GM12872 (cell line): Measurements from ENCODE around the gene TRPM3.

Experiments used
- TF ChIP-seq, protein P1 (sequence below): IDR thresholded peaks from 3 replicates; pipeline ENCODE4 v1.5.1; 2011; ENCODE audit warnings: low read depth, mild to moderate bottlenecking, low read length, moderate library complexity; ENCODE audit not compliant: insufficient read depth

TRPM3 gene

DNA sequence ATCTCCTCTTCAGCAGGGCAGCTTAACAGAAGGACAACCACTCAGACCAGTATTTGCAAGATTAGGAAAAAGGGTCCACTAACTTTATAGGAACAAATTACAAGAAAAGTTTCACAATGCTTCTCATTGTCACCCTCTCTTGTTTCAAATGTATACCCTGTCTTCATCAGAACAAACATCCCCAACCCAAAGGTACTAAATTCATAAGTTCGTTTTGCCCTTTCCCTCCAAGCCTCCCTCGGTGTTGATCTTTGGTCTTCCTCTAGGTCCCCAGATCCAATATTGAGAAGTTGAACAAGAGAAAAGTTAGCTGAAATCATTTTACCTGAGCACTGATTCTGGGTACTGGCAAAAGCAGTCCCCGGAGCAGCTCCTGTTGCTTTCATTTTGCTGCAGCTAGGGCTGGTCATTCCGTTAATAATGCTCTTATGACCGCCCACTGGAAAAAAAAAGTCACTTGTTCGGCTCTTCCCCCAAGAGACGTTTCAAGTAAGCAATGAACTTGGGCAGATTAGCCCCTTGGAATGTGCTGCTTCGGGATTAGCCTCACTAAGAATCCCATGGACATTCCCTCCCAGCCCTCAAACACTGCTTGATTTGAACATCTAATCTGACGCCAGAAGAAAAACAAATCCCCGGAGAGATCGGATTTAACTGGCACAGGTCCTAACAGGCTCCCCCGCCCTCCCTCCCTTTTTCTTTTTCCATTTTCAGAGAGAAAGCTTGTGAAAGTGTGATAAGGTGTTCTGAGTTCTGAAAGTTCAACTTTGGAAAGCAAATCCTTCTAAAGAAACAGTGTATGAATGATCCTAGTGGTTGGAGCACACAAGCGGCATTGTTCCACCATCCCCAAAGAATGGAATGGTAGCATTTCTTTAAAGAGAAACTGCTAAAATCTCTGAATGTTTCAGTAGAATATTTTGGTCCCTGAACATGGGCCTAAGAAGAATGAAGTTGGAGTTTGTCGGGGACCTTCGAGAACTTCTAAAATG is 252.5 kb downstream of the TRPM3 start:
- TF ChIP-seq, protein P1, sequence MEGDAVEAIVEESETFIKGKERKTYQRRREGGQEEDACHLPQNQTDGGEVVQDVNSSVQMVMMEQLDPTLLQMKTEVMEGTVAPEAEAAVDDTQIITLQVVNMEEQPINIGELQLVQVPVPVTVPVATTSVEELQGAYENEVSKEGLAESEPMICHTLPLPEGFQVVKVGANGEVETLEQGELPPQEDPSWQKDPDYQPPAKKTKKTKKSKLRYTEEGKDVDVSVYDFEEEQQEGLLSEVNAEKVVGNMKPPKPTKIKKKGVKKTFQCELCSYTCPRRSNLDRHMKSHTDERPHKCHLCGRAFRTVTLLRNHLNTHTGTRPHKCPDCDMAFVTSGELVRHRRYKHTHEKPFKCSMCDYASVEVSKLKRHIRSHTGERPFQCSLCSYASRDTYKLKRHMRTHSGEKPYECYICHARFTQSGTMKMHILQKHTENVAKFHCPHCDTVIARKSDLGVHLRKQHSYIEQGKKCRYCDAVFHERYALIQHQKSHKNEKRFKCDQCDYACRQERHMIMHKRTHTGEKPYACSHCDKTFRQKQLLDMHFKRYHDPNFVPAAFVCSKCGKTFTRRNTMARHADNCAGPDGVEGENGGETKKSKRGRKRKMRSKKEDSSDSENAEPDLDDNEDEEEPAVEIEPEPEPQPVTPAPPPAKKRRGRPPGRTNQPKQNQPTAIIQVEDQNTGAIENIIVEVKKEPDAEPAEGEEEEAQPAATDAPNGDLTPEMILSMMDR: no peak

DNA sequence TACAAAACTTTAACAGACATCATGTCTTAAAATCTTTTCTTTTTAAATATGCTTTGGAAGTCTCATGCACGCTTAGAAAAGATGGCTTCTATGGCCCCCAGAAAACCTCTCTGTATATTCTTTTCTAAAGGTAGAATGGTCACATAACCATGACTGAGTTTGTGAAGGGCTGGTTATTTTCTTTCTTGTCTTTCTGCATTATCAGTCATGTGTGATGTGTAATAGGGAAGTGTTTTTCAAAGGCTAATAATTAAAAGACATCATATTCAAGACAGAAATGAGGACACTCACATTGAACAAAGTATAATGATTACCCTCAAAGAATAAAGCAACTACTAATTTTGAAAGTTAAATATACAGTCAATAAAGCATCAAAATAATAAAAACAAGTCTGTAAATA is 253.4 kb downstream of the TRPM3 start:
- TF ChIP-seq, protein P1: no peak

DNA sequence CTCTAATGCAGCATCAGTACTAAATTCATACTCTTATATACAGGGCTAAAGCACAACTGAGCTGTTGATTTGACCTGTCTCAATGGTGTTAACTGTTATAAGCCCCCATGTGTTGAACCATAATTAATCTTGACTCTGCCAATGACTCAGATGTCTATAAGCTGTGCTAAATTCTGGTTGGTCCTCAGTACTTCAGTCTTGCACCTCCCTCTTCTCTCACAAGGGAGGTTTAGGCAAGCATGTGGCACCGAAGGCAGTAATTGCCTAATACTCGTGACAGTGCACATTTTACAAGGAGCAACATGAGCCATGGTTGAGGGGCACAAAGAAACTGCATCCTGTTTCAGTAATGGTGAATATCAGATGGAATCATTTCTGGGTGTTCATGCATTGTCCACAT is 255.9 kb downstream of the TRPM3 start:
- TF ChIP-seq, protein P1: no peak

DNA sequence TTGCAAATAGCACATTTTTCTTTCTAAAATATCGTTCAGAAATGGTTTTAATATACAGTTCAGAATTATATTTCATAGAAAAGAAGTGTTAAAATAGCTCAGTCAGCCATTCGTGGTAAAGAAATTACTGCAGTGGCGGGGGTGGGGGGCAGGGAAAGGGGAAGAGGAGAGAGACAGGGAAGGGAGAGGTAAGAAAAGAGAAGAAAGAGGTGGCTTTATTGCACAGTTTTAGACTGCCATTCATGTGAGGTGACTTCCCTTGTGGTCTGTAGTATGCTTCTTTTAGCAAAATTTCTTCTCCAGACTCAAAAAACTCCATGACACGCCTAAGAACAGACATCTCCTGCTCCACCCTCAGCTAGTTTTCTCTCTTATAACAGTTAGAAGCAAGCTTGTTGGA is 259.6 kb downstream of the TRPM3 start:
- TF ChIP-seq, protein P1: no peak

DNA sequence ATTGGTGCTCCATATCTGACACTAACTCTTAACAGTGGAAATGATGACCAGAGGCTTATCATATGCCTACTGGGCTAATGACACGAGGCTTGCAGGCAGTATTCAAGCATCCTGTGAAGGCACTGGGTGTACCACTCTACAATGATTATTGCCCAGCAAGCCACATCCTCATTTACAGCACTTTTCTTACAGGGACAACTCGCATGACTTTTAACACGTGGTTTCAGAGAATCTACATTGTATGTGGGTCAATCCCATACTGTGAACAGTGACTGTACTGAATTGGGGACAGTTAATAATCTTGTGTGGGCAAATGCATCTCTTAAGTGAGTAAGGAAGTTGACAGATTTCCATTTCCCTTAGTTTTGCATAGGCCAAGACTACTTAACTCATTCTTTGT is 260.0 kb downstream of the TRPM3 start:
- TF ChIP-seq, protein P1: no peak

DNA sequence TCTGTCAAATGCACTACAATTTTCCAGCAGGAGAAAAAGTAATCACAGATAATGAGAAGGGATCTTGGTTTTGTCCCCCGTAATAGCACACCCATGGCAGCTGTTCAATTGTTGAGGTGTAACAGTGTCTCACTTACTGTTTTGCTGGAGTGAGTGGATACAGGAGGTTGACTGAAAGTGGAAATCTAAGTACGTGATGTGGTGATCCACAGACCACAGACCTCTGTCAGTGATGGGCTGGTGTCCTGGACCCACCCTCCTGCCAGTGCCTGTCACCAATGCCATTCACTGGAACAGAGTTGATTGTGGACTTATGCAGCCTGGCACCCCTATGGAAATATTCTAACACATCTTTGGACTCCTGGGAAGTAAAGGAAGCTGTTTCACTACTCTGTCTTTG is 261.7 kb downstream of the TRPM3 start:
- TF ChIP-seq, protein P1: no peak

DNA sequence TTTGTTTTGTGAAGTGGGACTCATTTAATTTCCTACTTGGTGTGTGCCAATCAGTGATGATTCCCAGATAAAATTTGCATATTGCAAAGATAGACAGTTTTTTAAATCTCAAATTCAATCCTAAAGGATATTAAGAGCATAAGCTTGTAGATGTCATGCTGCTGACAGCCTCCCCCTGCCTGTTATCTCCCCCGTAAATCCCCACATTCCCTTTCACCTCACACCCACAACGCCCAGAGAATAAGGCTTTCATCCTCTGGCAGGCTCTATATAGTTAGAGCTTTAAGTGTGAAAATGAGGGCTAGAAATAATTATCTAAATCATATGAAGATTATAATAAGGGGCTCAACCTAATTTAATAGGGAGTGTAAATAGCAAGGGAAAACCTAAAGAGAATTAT is 265.0 kb downstream of the TRPM3 start:
- TF ChIP-seq, protein P1: no peak
